Measurements from ENCODE around the gene SETD3. TPM values are rescaled to one million over a fixed set of nuclear protein-coding genes. Genes with fewer than 3 reads are reported as not detected.

SETD3 gene
- total RNA-seq, 6 donors from 2014 or later: 59.7 to 99.2 (median 77.6) TPM

DNA sequence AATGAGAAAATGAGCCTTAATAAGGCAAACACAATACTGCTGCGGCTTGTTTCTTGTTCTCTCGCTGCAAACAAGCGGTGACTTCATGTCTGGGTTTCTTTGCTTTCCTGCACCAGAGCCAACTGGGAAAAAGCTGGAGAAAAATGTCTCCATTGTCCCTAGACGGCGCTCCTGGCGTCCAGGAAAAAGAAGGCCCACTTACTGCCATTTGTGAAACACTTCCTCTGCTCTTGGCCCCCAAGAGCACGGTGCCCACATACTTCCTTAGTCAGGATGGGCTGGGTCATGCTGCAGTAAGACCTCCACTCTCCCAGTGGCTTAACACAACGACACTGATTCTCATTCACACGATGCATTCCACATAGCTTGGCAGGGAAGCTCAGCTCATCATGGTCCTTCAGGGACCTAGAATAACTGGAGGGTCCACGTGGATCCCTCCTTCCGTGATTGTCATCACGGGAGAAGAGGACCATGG is 122.7 kb downstream of the SETD3 start:
- no peak overlapping the region for H3K4me3 ChIP-seq
- H3K27ac ChIP-seq: no peak overlapping the region
- H3K36me3 ChIP-seq: no peaks in the 10 kb centered on the region
- no peaks in the 10 kb centered on the region for H3K4me1 ChIP-seq
- WGBS, 2 donors: 66 to 70% methylated on average over 10 to 12 of the region's 12 CpGs
- H3K9me3 ChIP-seq: no peaks in the 10 kb centered on the region
- TF ChIP-seq EP300 (IDR thresholded peaks at IDR 0.05) (no peak), POLR2A (IDR thresholded peaks at IDR 0.05) (no peak), POLR2AphosphoS5 (IDR thresholded peaks at IDR 0.05) (no peak)
- TF ChIP-seq, protein P1, sequence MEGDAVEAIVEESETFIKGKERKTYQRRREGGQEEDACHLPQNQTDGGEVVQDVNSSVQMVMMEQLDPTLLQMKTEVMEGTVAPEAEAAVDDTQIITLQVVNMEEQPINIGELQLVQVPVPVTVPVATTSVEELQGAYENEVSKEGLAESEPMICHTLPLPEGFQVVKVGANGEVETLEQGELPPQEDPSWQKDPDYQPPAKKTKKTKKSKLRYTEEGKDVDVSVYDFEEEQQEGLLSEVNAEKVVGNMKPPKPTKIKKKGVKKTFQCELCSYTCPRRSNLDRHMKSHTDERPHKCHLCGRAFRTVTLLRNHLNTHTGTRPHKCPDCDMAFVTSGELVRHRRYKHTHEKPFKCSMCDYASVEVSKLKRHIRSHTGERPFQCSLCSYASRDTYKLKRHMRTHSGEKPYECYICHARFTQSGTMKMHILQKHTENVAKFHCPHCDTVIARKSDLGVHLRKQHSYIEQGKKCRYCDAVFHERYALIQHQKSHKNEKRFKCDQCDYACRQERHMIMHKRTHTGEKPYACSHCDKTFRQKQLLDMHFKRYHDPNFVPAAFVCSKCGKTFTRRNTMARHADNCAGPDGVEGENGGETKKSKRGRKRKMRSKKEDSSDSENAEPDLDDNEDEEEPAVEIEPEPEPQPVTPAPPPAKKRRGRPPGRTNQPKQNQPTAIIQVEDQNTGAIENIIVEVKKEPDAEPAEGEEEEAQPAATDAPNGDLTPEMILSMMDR (IDR thresholded peaks at IDR 0.05): no peak
- H3K27me3 ChIP-seq: no peaks in the 10 kb centered on the region
- ATAC-seq (ENCODE audit: low FRiP score in 2 of 2): no peak
- peak in 1 of 2 donors; percentile 2 for DNase-seq

DNA sequence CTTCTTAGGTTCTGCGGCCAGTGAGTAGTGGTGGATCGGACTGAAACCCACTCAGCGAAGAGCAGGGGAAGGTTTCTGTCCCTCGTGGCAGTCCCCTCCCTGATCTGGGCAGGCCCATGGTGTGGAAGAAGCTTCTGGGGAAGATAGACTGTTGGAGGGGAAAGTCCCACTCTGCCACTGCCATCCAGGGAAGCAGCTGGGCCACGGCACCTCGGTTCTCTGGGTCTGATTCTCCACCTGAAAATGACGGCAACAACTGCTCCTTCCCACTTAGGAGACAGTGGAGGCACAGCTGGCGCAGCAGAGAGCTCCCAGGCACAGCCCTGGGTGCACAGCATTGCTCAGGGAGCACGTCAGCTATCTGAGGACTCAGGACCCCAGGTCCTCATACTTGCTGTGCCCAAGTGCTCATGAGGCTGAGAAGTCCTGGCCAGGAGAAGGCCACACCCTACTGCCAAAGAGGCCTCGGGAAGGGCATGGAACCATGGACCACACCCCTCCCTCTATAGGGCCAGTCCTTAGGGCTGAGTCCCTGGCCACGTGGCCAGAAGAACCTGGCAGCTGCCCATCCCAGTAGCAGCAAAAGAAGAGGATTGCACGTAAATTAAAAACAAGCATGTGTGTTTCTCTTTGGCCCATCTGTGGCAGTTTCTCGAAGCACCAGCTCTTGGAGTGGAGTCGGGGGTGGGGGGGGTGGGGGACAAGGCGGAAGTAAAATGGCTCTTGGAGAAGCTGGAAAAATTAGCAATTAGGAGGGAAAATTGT is 123.3 kb downstream of the SETD3 start:
- Histone ChIP-seq H3K4me3 (no peak overlapping the region), H3K27ac (no peak overlapping the region), H3K36me3 (no peaks in the 10 kb centered on the region), H3K27me3 (no peaks in the 10 kb centered on the region), H3K9me3 (no peaks in the 10 kb centered on the region), H3K4me1 (no peaks in the 10 kb centered on the region)
- no peak for ATAC-seq (ENCODE audit: low FRiP score in 2 of 2)
- DNase-seq: no peak
- TF ChIP-seq POLR2A (IDR thresholded peaks at IDR 0.05) (no peak), EP300 (IDR thresholded peaks at IDR 0.05) (no peak), POLR2AphosphoS5 (IDR thresholded peaks at IDR 0.05) (no peak)
- TF ChIP-seq, protein P1 (IDR thresholded peaks at IDR 0.05): no peak
- WGBS, 2 donors: 73 to 81% methylated on average over 12 to 14 of the region's 15 CpGs

DNA sequence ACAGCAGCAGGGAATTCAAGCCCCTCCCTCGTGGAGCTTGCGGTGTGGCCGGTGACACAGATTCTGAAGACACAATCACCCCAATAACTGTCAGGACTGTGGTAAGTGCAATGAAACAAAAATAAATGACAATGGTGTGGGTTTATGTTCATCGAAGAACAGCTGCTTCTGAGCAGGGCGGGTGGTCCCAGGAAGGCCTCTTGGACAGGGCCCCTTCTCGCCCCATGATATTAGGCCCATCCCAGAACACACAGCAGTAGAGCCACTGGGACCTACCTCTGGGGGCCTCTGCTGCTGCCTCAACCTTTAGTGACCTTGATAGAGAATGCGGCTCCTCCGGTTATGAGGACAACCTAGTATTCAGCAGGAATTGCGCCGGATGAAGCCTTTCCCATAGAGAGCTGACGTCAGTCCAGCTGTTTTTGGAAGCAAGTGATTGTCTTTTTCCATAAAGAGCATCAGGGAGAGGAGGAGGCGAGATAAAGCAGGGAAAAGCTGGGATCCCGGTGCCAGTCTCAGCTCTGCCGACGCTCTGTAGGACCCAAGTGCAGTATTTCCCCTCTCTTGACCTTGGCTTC is 124.5 kb downstream of the SETD3 start:
- WGBS, 2 donors: 84 to 92% methylated on average over 15 of the region's 15 CpGs
- Histone ChIP-seq H3K4me1 (no peaks in the 10 kb centered on the region), H3K9me3 (no peaks in the 10 kb centered on the region), H3K27ac (no peak overlapping the region), H3K36me3 (no peaks in the 10 kb centered on the region), H3K4me3 (no peak overlapping the region), H3K27me3 (no peaks in the 10 kb centered on the region)
- ATAC-seq (ENCODE audit: low FRiP score in 2 of 2) (no peak), DNase-seq (no peak)
- TF ChIP-seq POLR2AphosphoS5 (IDR thresholded peaks at IDR 0.05): no peak
- no peak for TF ChIP-seq EP300 (IDR thresholded peaks at IDR 0.05)
- TF ChIP-seq, protein P1 (IDR thresholded peaks at IDR 0.05): no peak
- no peak for TF ChIP-seq POLR2A (IDR thresholded peaks at IDR 0.05)

DNA sequence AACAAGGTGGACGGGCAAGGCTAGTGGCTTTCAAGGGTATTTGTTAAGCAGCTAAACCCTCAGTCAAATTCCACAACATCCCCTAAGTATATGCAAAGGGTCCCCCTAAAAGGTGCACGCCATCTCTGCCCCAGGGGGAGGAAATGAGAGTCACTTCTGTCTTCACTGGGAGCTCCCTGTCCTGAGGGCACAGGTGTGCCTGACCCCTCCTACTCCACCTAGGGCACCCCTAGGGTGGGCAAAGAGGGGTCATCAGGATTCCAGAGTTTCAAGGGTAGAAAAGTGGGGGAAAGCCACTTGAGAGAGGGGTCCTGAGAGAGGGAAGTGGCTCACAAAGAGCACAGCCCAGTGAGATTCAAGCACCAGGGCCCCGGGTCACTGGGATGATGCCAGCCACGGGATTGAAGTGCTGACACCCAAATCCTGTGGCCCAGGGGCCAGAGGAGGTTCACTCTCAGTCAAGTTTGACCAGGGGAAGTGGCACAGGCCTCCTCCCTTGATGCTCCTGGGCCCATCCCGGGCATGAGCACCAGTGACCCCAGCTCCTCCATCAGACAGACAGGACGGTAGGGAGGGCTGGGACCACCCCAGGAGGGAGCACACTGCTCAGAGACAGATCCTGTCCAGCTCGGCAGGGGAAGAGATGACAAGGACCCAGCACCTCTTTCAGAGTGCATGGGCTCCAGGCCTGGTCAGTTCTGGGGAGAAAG is 126.3 kb downstream of the SETD3 start:
- no peak overlapping the region for H3K27ac ChIP-seq
- no peaks in the 10 kb centered on the region for H3K36me3 ChIP-seq
- H3K9me3 ChIP-seq: no peaks in the 10 kb centered on the region
- H3K27me3 ChIP-seq: no peaks in the 10 kb centered on the region
- no peaks in the 10 kb centered on the region for H3K4me1 ChIP-seq
- ATAC-seq (ENCODE audit: low FRiP score in 2 of 2) (peak in 1 of 2 donors; percentile 28), DNase-seq (no peak)
- TF ChIP-seq, protein P1 (IDR thresholded peaks at IDR 0.05): no peak
- no peak for TF ChIP-seq POLR2AphosphoS5 (IDR thresholded peaks at IDR 0.05)
- TF ChIP-seq POLR2A (IDR thresholded peaks at IDR 0.05): no peak
- TF ChIP-seq EP300 (IDR thresholded peaks at IDR 0.05): no peak
- H3K4me3 ChIP-seq: no peak overlapping the region
- 68 to 82% methylated on average over 4 to 7 of the region's 7 CpGs for WGBS, 2 donors

Data from upper lobe of left lung (tissue), 6 donors.